HUES64 (cell line): ENCODE data around the gene FXYD4.

Source experiments
- H3K27ac ChIP-seq: 2 replicates; pipeline ENCODE4 v1.7.0; 2013; ENCODE audit warnings: low read depth, low read length, inconsistent platforms
- H3K27me3 ChIP-seq: 2 replicates; pipeline ENCODE4 v1.6.1; 2013; ENCODE audit warnings: mild to moderate bottlenecking, low read length; ENCODE audit not compliant: insufficient read depth
- H3K36me3 ChIP-seq: 2 replicates; pipeline ENCODE4 v1.6.1; 2013; ENCODE audit warnings: mild to moderate bottlenecking, low read length; ENCODE audit not compliant: insufficient read depth
- H3K4me1 ChIP-seq: 2 replicates; pipeline ENCODE4 v1.6.1; 2013; ENCODE audit warnings: mild to moderate bottlenecking, low read length, moderate library complexity; ENCODE audit not compliant: insufficient read depth
- H3K4me3 ChIP-seq: 2 replicates; pipeline ENCODE4 v1.5.1; 2013; ENCODE audit warnings: mild to moderate bottlenecking, low read length, moderate library complexity
- H3K9ac ChIP-seq: 2 replicates; pipeline ENCODE4 v1.6.1; 2013; ENCODE audit warnings: mild to moderate bottlenecking, low read depth, low read length
- H3K9me3 ChIP-seq: 2 replicates; pipeline ENCODE4 v1.6.1; 2013; ENCODE audit warnings: low read depth, low read length; ENCODE audit not compliant: insufficient read depth
- WGBS: fragments of 150-250, 120-280 bp; methylation state at CpG from one replicate; pipeline ENCODE4 v1.1.7; 2013; ENCODE audit warnings: missing lambda C conversion rate; 5-methylcytosine and 5-hydroxymethylcytosine counted together

The FXYD4 gene

GRCh38 chr10:43376828-43377423 is 5.5 kb downstream of the FXYD4 start:
- Histone ChIP-seq H3K9ac (no peak overlapping the region), H3K4me1 (peaks cover 22% of the 10 kb centered on the region), H3K9me3 (no peaks in the 10 kb centered on the region), H3K27ac (no peak overlapping the region), H3K36me3 (no peaks in the 10 kb centered on the region), H3K27me3 (no peaks in the 10 kb centered on the region), H3K4me3 (no peak overlapping the region)
- WGBS = 65% methylated on average over 2 of the region's 2 CpGs

GRCh38 chr10:43377424-43377883 is 6.0 kb downstream of the FXYD4 start:
- no peak overlapping the region for H3K9ac ChIP-seq
- WGBS = 71% methylated on average over 13 of the region's 13 CpGs

GRCh38 chr10:43380610-43381222 is 9.3 kb downstream of the FXYD4 start:
- Histone ChIP-seq H3K27ac (no peak overlapping the region), H3K9me3 (no peaks in the 10 kb centered on the region), H3K27me3 (no peaks in the 10 kb centered on the region), H3K4me3 (no peak overlapping the region), H3K36me3 (peaks cover 6% of the 10 kb centered on the region; the same call in 1 of the 2 replicates), H3K4me1 (peaks cover 9% of the 10 kb centered on the region; the same call in 1 of the 2 replicates), H3K9ac (no peak overlapping the region)
- WGBS = 91% methylated on average over 5 of the region's 5 CpGs

More at GRCh38 chr10:43377424-43377883, 6.0 kb downstream of the FXYD4 start:
- Histone ChIP-seq H3K27ac (no peak overlapping the region), H3K9me3 (no peaks in the 10 kb centered on the region), H3K27me3 (no peaks in the 10 kb centered on the region), H3K4me3 (no peak overlapping the region), H3K36me3 (no peaks in the 10 kb centered on the region), H3K4me1 (peaks cover 22% of the 10 kb centered on the region)

- peaks cover 33% of the 10 kb centered on the region for H3K36me3 ChIP-seq
- no peak overlapping the region for H3K9ac ChIP-seq
- no peak overlapping the region for H3K27ac ChIP-seq
- no peaks in the 10 kb centered on the region for H3K4me1 ChIP-seq
- no peak overlapping the region for H3K4me3 ChIP-seq
- WGBS = 84% methylated on average over 14 of the region's 14 CpGs
- H3K9me3 ChIP-seq = no peaks in the 10 kb centered on the region
- H3K27me3 ChIP-seq = no peaks in the 10 kb centered on the region
Observed at GRCh38 chr10:43383204-43383971, 12.0 kb downstream of the FXYD4 start.

GRCh38 chr10:43384252-43385221 is 13.1 kb downstream of the FXYD4 start:
- Histone ChIP-seq H3K4me1 (no peaks in the 10 kb centered on the region), H3K27ac (no peak overlapping the region), H3K9me3 (no peaks in the 10 kb centered on the region), H3K9ac (no peak overlapping the region), H3K27me3 (no peaks in the 10 kb centered on the region), H3K4me3 (no peak overlapping the region), H3K36me3 (peaks cover 44% of the 10 kb centered on the region)
- WGBS = 90% methylated on average over 10 of the region's 10 CpGs

GRCh38 chr10:43385412-43386004 is 14.1 kb downstream of the FXYD4 start:
- no peaks in the 10 kb centered on the region for H3K27me3 ChIP-seq
- H3K36me3 ChIP-seq = peaks cover 54% of the 10 kb centered on the region
- no peak overlapping the region for H3K4me3 ChIP-seq
- H3K27ac ChIP-seq = no peak overlapping the region
- H3K9me3 ChIP-seq = no peaks in the 10 kb centered on the region
- H3K9ac ChIP-seq = no peak overlapping the region
- WGBS = 94% methylated on average over 3 of the region's 5 CpGs
- no peaks in the 10 kb centered on the region for H3K4me1 ChIP-seq

- Histone ChIP-seq H3K9ac (no peak overlapping the region), H3K4me3 (no peak overlapping the region), H3K27ac (no peak overlapping the region), H3K4me1 (no peaks in the 10 kb centered on the region), H3K27me3 (no peaks in the 10 kb centered on the region), H3K36me3 (peaks cover 63% of the 10 kb centered on the region), H3K9me3 (no peaks in the 10 kb centered on the region)
- WGBS = 94% methylated on average over 4 of the region's 4 CpGs
Observed at GRCh38 chr10:43386549-43386948, 15.1 kb downstream of the FXYD4 start.

GRCh38 chr10:43386981-43387677 is 15.7 kb downstream of the FXYD4 start:
- Histone ChIP-seq H3K36me3 (peaks cover 69% of the 10 kb centered on the region), H3K4me3 (no peak overlapping the region)
- 95% methylated on average over 29 of the region's 29 CpGs for WGBS

GRCh38 chr10:43387678-43388032 is 16.2 kb downstream of the FXYD4 start:
- Histone ChIP-seq H3K4me3 (no peak overlapping the region), H3K9ac (no peak overlapping the region), H3K36me3 (peaks cover 74% of the 10 kb centered on the region), H3K27ac (no peak overlapping the region), H3K27me3 (no peaks in the 10 kb centered on the region), H3K4me1 (no peaks in the 10 kb centered on the region), H3K9me3 (no peaks in the 10 kb centered on the region)
- 96% methylated on average over 5 of the region's 5 CpGs for WGBS

More at GRCh38 chr10:43386981-43387677, 15.7 kb downstream of the FXYD4 start:
- Histone ChIP-seq H3K27ac (no peak overlapping the region), H3K27me3 (no peaks in the 10 kb centered on the region), H3K4me1 (no peaks in the 10 kb centered on the region), H3K9ac (no peak overlapping the region), H3K9me3 (no peaks in the 10 kb centered on the region)

GRCh38 chr10:43389867-43390266 is 18.4 kb downstream of the FXYD4 start:
- Histone ChIP-seq H3K27me3 (no peaks in the 10 kb centered on the region), H3K27ac (no peak overlapping the region), H3K4me1 (peaks cover 8% of the 10 kb centered on the region), H3K9ac (no peak overlapping the region), H3K9me3 (no peaks in the 10 kb centered on the region), H3K36me3 (peaks cover 96% of the 10 kb centered on the region), H3K4me3 (no peak overlapping the region)
- 87% methylated on average over 3 of the region's 3 CpGs for WGBS
